DOHH2 (cell line): Measurements from ENCODE around the gene GINS3.

ENCODE experiments used
- H3F3A ChIP-seq: fragments of 200-600 bp; sonication (generic), shearing (Covaris generic); 2 replicates; pipeline ENCODE4 v1.6.0; 2016; ENCODE audit warnings: antibody characterized with exemption, mild to moderate bottlenecking; ENCODE audit not compliant: control insufficient read depth, insufficient read depth
- H3K27ac ChIP-seq: fragments of 200-600 bp; sonication (generic); 2 replicates; pipeline ENCODE4 v1.5.1; 2014; ENCODE audit warnings: low read depth, mild to moderate bottlenecking, low read length, moderate library complexity
- H3K27me3 ChIP-seq: fragments of 200-600 bp; sonication (generic); 2 replicates; pipeline ENCODE4 v1.6.1; 2014; ENCODE audit warnings: mild to moderate bottlenecking, low read length, mixed read lengths; ENCODE audit not compliant: control insufficient read depth
- H3K36me3 ChIP-seq: fragments of 200-600 bp; sonication (generic); 2 replicates; pipeline ENCODE4 v1.6.1; 2014; ENCODE audit warnings: mild to moderate bottlenecking, low read length, moderate library complexity, mixed read lengths; ENCODE audit not compliant: control insufficient read depth
- H3K4me1 ChIP-seq: fragments of 200-600 bp; sonication (generic); 2 replicates; pipeline ENCODE4 v1.6.1; 2014; ENCODE audit warnings: mild to moderate bottlenecking, low read length, mixed read lengths; ENCODE audit not compliant: control insufficient read depth
- H3K4me2 ChIP-seq: fragments of 200-600 bp; sonication (generic); 2 replicates; pipeline ENCODE4 v1.6.0; 2014; ENCODE audit warnings: mild to moderate bottlenecking, low read length, moderate library complexity
- H3K4me3 ChIP-seq: fragments of 200-600 bp; sonication (generic); 2 replicates; pipeline ENCODE4 v1.5.1; 2014; ENCODE audit warnings: mild to moderate bottlenecking, low read length, mixed read lengths
- H3K79me2 ChIP-seq: fragments of 200-600 bp; sonication (generic); 2 replicates; pipeline ENCODE4 v1.6.1; 2014; ENCODE audit warnings: mild to moderate bottlenecking, low read length, mixed read lengths; ENCODE audit not compliant: control insufficient read depth
- H3K9me2 ChIP-seq: fragments of 200-600 bp; sonication (generic); replicated peaks from 2 replicates; pipeline ENCODE4 v1.6.1; 2014; ENCODE audit warnings: mild to moderate bottlenecking, low read length, mixed read lengths; ENCODE audit not compliant: control insufficient read depth
- H3K9me3 ChIP-seq: fragments of 200-600 bp; sonication (generic); 2 replicates; pipeline ENCODE4 v1.6.1; 2014; ENCODE audit warnings: antibody characterized with exemption, low read length, mixed read lengths; ENCODE audit not compliant: control insufficient read depth, insufficient read depth
- H4K20me1 ChIP-seq: fragments of 200-600 bp; sonication (generic); 2 replicates; pipeline ENCODE4 v1.6.0; 2014; ENCODE audit warnings: low read depth, mild to moderate bottlenecking, antibody characterized with exemption, low read length, moderate library complexity; ENCODE audit not compliant: control insufficient read depth, insufficient read depth
- EZH2phosphoT487 ChIP-seq: fragments of 200-600 bp; sonication (generic); IDR thresholded peaks from 2 replicates; pipeline ENCODE4 v1.6.1; 2017; ENCODE audit warnings: borderline replicate concordance, mild to moderate bottlenecking, antibody characterized with exemption, low read length, moderate library complexity, mixed read lengths
- TF ChIP-seq, protein P1 (sequence below): fragments of 200-600 bp; sonication (generic); IDR thresholded peaks from one replicate; pipeline ENCODE4 v1.5.1; 2014; ENCODE audit warnings: antibody characterized with exemption, mild to moderate bottlenecking, low read depth, low read length; ENCODE audit not compliant: poor library complexity, severe bottlenecking

GINS3 gene

DNA sequence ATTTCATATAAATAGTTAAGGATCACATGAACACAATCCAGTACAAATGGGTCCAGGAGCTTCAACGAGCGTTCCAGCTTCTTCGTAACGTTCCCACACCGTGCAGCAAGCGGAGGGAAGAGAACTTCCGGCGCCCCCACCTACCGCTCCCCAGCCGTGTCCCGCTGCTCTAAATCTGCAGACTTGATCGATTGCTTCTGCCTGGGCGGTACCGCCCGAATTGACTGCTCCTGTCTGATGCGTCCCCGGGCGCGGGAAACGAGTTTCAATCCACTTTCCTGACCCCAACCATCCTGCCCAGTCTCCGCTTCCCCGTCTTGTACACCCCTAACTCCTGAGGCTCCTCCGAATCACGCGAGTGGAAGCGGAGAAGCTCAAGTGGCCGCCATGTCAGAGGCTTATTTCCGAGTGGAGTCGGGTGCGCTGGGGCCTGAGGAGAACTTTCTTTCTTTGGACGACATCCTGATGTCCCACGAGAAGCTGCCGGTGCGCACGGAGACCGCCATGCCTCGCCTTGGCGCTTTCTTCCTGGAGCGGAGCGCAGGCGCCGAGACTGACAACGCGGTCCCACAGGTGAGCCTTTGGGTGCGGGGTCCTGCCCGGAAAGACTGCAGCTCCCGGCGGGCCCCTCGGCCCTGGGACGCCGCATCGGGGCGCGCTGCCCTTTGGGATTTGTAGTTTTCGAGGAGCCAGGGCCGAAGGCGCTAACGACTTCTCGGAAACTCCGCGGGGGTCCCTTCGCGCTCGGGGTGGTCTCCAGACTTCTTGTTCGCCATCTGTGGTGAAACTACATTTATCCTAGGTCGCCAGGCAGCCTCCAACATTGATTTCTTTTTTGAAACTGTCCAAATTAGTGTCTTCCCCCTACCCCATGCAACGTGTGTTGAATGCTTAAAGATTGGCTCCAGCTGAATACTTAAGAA lies at the start of gene GINS3:
Gene GINS3, plus strand, starts transcription at position 257 of the 923 bp plus-strand sequence. Its CDS starts 131 bp downstream, at position 388.
- Histone ChIP-seq H3K27ac (peak within 1 kb of the TSS; percentile 79), H3K4me2 (peak within 1 kb of the TSS; percentile 80), H3K9me2 (no peaks in the 10 kb centered on the region), H3K9me3 (no peaks in the 10 kb centered on the region), H4K20me1 (no peaks in the 10 kb centered on the region), H3K27me3 (no peaks in the 10 kb centered on the region), H3K79me2 (peaks cover 28% of the 10 kb centered on the region), H3K4me1 (peaks cover 25% of the 10 kb centered on the region), H3F3A (no peaks in the 10 kb centered on the region), H3K36me3 (peaks cover 14% of the 10 kb centered on the region), H3K4me3 (peak within 1 kb of the TSS; percentile 97)
- TF ChIP-seq, protein P1, sequence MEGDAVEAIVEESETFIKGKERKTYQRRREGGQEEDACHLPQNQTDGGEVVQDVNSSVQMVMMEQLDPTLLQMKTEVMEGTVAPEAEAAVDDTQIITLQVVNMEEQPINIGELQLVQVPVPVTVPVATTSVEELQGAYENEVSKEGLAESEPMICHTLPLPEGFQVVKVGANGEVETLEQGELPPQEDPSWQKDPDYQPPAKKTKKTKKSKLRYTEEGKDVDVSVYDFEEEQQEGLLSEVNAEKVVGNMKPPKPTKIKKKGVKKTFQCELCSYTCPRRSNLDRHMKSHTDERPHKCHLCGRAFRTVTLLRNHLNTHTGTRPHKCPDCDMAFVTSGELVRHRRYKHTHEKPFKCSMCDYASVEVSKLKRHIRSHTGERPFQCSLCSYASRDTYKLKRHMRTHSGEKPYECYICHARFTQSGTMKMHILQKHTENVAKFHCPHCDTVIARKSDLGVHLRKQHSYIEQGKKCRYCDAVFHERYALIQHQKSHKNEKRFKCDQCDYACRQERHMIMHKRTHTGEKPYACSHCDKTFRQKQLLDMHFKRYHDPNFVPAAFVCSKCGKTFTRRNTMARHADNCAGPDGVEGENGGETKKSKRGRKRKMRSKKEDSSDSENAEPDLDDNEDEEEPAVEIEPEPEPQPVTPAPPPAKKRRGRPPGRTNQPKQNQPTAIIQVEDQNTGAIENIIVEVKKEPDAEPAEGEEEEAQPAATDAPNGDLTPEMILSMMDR: no peak
- no peak for TF ChIP-seq EZH2phosphoT487

DNA sequence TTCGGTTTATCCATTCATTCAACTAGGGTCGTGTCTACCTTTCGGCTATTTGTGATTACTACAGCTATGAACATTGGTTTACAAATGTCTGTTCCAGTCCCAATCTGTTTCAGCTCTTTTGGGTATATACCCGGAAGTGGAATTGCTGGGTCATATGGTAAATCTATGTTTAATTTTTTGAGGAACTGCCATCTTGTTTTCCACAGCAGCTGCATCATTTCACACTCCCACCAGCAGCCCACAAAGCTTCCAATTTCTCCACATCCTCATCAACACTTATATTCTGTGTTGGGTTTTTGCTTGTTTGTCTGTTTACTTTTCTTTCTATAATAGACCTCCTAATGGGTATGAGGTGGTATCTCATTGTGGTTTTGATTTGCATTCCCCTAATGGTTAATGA lies 48.7 kb upstream of the GINS3 start:
- TF ChIP-seq, protein P1: no peak
- no peak for TF ChIP-seq EZH2phosphoT487
- Histone ChIP-seq H3K27ac (no peak overlapping the region), H3K4me1 (peaks cover 15% of the 10 kb centered on the region), H3K9me2 (no peaks in the 10 kb centered on the region), H3K4me3 (no peak overlapping the region), H3F3A (no peaks in the 10 kb centered on the region; the same call in 1 of the 2 replicates), H3K4me2 (no peak overlapping the region), H3K79me2 (no peaks in the 10 kb centered on the region), H3K9me3 (no peaks in the 10 kb centered on the region), H3K36me3 (no peaks in the 10 kb centered on the region), H4K20me1 (no peaks in the 10 kb centered on the region), H3K27me3 (0 out of 2 replicates have a peak, but pooled peaks cover 1% of the 10 kb centered on the region)

DNA sequence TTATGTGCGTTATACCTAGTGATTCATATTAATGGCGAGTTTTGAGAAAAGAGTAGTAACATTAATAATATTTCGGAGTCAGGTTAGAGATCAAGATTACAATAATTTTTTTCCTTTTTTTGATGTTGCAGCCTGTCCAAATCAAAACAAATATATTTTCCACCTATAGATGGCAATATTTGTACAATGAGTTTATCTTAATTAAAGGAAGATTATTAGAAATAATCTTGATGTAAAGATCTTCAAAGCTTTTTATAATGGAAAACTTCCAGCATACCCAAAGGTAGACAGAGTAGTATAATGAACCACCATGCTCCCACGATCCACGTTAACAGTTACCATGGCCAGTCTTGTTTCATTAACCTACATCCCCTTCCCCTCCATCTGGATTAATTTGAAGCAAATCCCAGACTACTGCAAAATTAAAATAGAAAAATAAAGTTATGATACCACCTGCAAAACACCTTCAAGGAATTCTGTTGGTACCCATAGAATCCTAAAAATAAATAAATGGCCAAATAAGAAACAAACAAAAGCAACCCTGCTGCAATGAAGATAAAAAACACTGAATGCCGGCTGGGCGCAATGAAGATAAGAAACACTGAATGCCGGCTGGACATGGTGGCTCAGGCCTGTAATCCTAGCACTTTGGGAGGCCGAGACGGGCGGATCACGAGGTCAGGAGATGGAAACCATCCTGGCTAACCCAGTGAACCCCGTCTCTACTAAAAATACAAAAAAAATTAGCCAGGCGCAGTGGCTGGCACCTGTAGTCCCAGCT lies 46.5 kb upstream of the GINS3 start:
- Histone ChIP-seq H3K27ac (no peak overlapping the region), H4K20me1 (no peaks in the 10 kb centered on the region), H3K36me3 (no peaks in the 10 kb centered on the region), H3K9me3 (no peaks in the 10 kb centered on the region), H3K4me1 (peaks cover 21% of the 10 kb centered on the region), H3F3A (no peaks in the 10 kb centered on the region; the same call in 1 of the 2 replicates), H3K9me2 (no peaks in the 10 kb centered on the region), H3K79me2 (no peaks in the 10 kb centered on the region), H3K27me3 (peaks cover 11% of the 10 kb centered on the region; the same call in 1 of the 2 replicates), H3K4me3 (no peak overlapping the region), H3K4me2 (peak overlapping the region; percentile 25; the same call in 1 of the 2 replicates)
- no peak for TF ChIP-seq EZH2phosphoT487
- TF ChIP-seq, protein P1: peak; percentile 44
